ENCODE results near the gene ALK. TPM values are rescaled to one million over a fixed set of nuclear protein-coding genes. Genes with fewer than 3 reads are reported as not detected.

Gene ALK
- total RNA-seq, 1 experiment from 2014 or later: not detected

- Mint-ChIP-seq H3K4me3 (no peak overlapping the region), H3K27me3 (ENCODE audit: low read depth) (no peaks in the 10 kb centered on the region; the same call in 1 of the 2 replicates), H3K27ac (no peak overlapping the region), H3K4me1 (peaks cover 9 to 10% of the 10 kb centered on the region in 2 experiments), H3K36me3 (ENCODE audit: insufficient read depth in 1 of 3, low read depth in 3 of 3) (no peaks in the 10 kb centered on the region), H3K9me3 (no peaks in the 10 kb centered on the region)
- Histone ChIP-seq H3T11ph (ENCODE audit: low read length) (no peak overlapping the region), H4K5ac (ENCODE audit: insufficient read length, low read depth, low read length) (no peak overlapping the region), H3K9me3 (ENCODE audit: control insufficient read depth, low read depth, low read length) (no peaks in the 10 kb centered on the region), H3K9ac (ENCODE audit: extremely low read depth, insufficient read length, low read length) (no peak overlapping the region), H3K4me1 (ENCODE audit: insufficient read depth, low read length) (no peaks in the 10 kb centered on the region), H3K56ac (ENCODE audit: insufficient read length, low read depth, low read length) (no peak overlapping the region), H2BK5ac (ENCODE audit: insufficient read length, low read length) (no peak overlapping the region), H4K91ac (ENCODE audit: insufficient read length, low read depth, low read length) (no peak overlapping the region), H3K27ac (ENCODE audit: insufficient read length, low read depth, low read length) (no peak overlapping the region), H3K27me3 (ENCODE audit: insufficient read depth, low read length) (no peaks in the 10 kb centered on the region), H3K18ac (ENCODE audit: insufficient read length, low read depth, low read length) (no peak overlapping the region), H4K20me1 (ENCODE audit: control insufficient read depth, insufficient read depth, insufficient read length) (no peaks in the 10 kb centered on the region), H2BK12ac (ENCODE audit: insufficient read length, low read depth, low read length) (no peak overlapping the region), H2BK120ac (ENCODE audit: low read depth, low read length, poor library complexity, severe bottlenecking) (no peak overlapping the region), H3K4me2 (ENCODE audit: insufficient read depth, insufficient read length, low read length) (no peak overlapping the region), H3K23me2 (ENCODE audit: insufficient read length, low read depth, low read length, poor library complexity, severe bottlenecking) (no peaks in the 10 kb centered on the region), H2AK5ac (ENCODE audit: insufficient read length, low read length) (no peak overlapping the region), H3K79me1 (ENCODE audit: insufficient read depth, low read depth, low read length, poor library complexity, severe bottlenecking) (no peaks in the 10 kb centered on the region), H2BK15ac (ENCODE audit: low read depth, low read length) (no peak overlapping the region), H4K8ac (replicated peaks; ENCODE audit: insufficient read length, low read depth, low read length) (no peak overlapping the region), H3K23ac (ENCODE audit: insufficient read length, low read depth, low read length) (no peak overlapping the region), H3K14ac (ENCODE audit: insufficient read depth, low read length) (no peak overlapping the region), H3K79me2 (ENCODE audit: insufficient read depth, low read length) (no peaks in the 10 kb centered on the region), H2BK20ac (ENCODE audit: low read depth, low read length, poor library complexity, severe bottlenecking) (no peak overlapping the region), H2AFZ (ENCODE audit: low read length) (no peak overlapping the region), H3K4ac (ENCODE audit: low read depth, low read length) (no peak overlapping the region)
- TF ChIP-seq CTCF (conservative IDR thresholded peaks at IDR 0.05): no peak
- DNase-seq: no peak
- no CpG with 5 or more reads among the region's 4 CpGs for WGBS (ENCODE audit: extremely low coverage, insufficient read length, low lambda C conversion rate)
Observed at GRCh38 chr2:29219374-29219773, 702.0 kb downstream of the ALK start.
